Right lobe of liver (tissue), 6 donors: ENCODE measurements around the gene SHMT2. TPM values are rescaled to one million over a fixed set of nuclear protein-coding genes. Genes with fewer than 3 reads are reported as not detected.

ENCODE experiments used
- ATAC-seq, 4 donors: fragments of 200-7000 bp; cut with Tn5 transposase; one replicate each; pipeline ENCODE4 v1.9.1; 2020; ENCODE audit warnings: mild to moderate bottlenecking in 4 of 4, moderate library complexity in 4 of 4
- DNase-seq, 3 donors: peaks; one replicate each; pipeline ENCODE4 v3.0.0-alpha.2; 2020
- H3K27ac ChIP-seq, 3 donors: fragments of 200-600 bp; one replicate each; pipeline ENCODE4 v1.8.0; 2022
- H3K27me3 ChIP-seq, 2 donors: fragments of 200-600 bp; one replicate each; pipeline ENCODE4 v1.8.0; 2022
- H3K36me3 ChIP-seq, 4 donors: fragments of 200-600 bp; sonication (generic) in 1 of 4; one replicate each; pipeline versions ENCODE4 v1.5.1 to v1.8.0; 2017 to 2022; ENCODE audit warnings: control low read depth in 1 of 4
- H3K4me1 ChIP-seq, 4 donors: fragments of 200-600 bp; sonication (generic) in 1 of 4; one replicate each; pipeline versions ENCODE4 v1.5.1 to v1.8.0; 2017 to 2022; ENCODE audit warnings: control low read depth in 1 of 4
- H3K4me3 ChIP-seq, 3 donors: fragments of 200-600 bp; one replicate each; pipeline ENCODE4 v1.8.0; 2022
- H3K9me3 ChIP-seq, 4 donors: fragments of 200-600 bp; sonication (generic) in 1 of 4; one replicate each; pipeline versions ENCODE4 v1.5.1 to v1.8.0; 2017 to 2022; ENCODE audit warnings: control low read depth in 1 of 4
- CTCF ChIP-seq, 4 donors: fragments of 200-600 bp in 3 of 4; fragments of 450-650 bp in 1 of 4; IDR thresholded peaks; one replicate each; pipeline versions ENCODE4 v1.5.1 to v1.8.0; 2016 to 2022; ENCODE audit warnings: antibody characterized with exemption in 4 of 4, mild to moderate bottlenecking in 2 of 4
- POLR2A ChIP-seq: fragments of 450-650 bp; IDR thresholded peaks from one replicate; pipeline ENCODE4 v1.6.1; 2017; ENCODE audit warnings: antibody characterized with exemption, mild to moderate bottlenecking
- whole genome bisulfite sequencing: methylation state at CpG from one replicate; pipeline ENCODE4 v1.1.6; 2018; ENCODE audit warnings: low coverage, low lambda C conversion rate; ENCODE audit not compliant: insufficient coverage; ENCODE audit errors: missing lambda C conversion rate; 5-methylcytosine and 5-hydroxymethylcytosine counted together
- intact Hi-C, 2 donors: fragments of 100-400 bp; cut with DNase I; formaldehyde crosslinking; loops; one replicate each; pipeline versions ENCODE4 v1.11.2 to v1.14.1; 2022
- total RNA-seq, 6 experiments: library from RNA; depleted of rRNA in 2 of 6; stranded (reverse); fragments of >200 nt in 2 of 6; fragmentation: NEBNext Ultra II Directional in 3 of 6; extraction: Animal tissue kit (Norgen Biotek cat#: 25700) in 3 of 6; gene quantifications; one replicate each; pipeline versions ENCODE4 v1.1.0 to v1.2.4, GENCODE V29; 2016 to 2023
- donor health status: DM: no; HTN: yes; CAD: no.
- donor health status: DM: no; HTN: no; CAD: no.
- donor health status: DM: no; HTN: no; CAD: no.
- donor health status: DM: no; HTN: yes; CAD: no.
- donor health status: DM: no; HTN: yes; CAD: no.

The SHMT2 gene
- total RNA-seq, 6 experiments from 2014 or later, result 157 to 228 (median 194) TPM

GRCh38 chr12:57213763-57214397 is 15.6 kb upstream of the SHMT2 start:
- ATAC-seq, result peak in 1 of 4 donors; percentile 0
- Histone ChIP-seq H3K36me3 (peaks cover 0 to 41% (median 19%) of the 10 kb centered on the region in 4 donors), H3K27ac (no peak overlapping the region), H3K27me3 (peaks cover 0 to 7% of the 10 kb centered on the region in 2 donors), H3K9me3 (no peaks in the 10 kb centered on the region), H3K4me3 (no peak overlapping the region), H3K4me1 (peaks cover 0 to 14% (median 0%) of the 10 kb centered on the region in 4 donors)
- 69% methylated on average over 3 of the region's 4 CpGs for WGBS
- intact Hi-C loops, result no loop called here
- TF ChIP-seq CTCF (IDR thresholded peaks at IDR 0.05) (no peak), POLR2A (no peak)
- DNase-seq, result no peak

GRCh38 chr12:57214398-57214781 is 15.1 kb upstream of the SHMT2 start:
- DNase-seq (peak in 1 of 3 donors; percentile 59), ATAC-seq (peak; percentile 51 to 61 (median 53))
- H3K9me3 ChIP-seq, result no peaks in the 10 kb centered on the region
- peak; percentile 47 to 64 (median 58) for TF ChIP-seq CTCF (IDR thresholded peaks at IDR 0.05)
- TF ChIP-seq POLR2A, result no peak
- no peak overlapping the region for H3K27ac ChIP-seq
- 6% methylated on average over 13 of the region's 14 CpGs for WGBS
- intact Hi-C loops, result no loop called here
- peaks cover 0 to 14% (median 0%) of the 10 kb centered on the region in 4 donors for H3K4me1 ChIP-seq
- H3K27me3 ChIP-seq, result peaks cover 0 to 7% of the 10 kb centered on the region in 2 donors
- H3K36me3 ChIP-seq, result peaks cover 0 to 36% (median 15%) of the 10 kb centered on the region in 4 donors
- no peak overlapping the region for H3K4me3 ChIP-seq

GRCh38 chr12:57215065-57215464 is 14.4 kb upstream of the SHMT2 start:
- intact Hi-C loops, result no loop called here
- DNase-seq (no peak), ATAC-seq (peak in 1 of 4 donors; percentile 1)
- H3K9me3 ChIP-seq, result no peaks in the 10 kb centered on the region
- no peak overlapping the region for H3K4me3 ChIP-seq
- H3K27me3 ChIP-seq, result peaks cover 0 to 7% of the 10 kb centered on the region in 2 donors
- no peak for TF ChIP-seq POLR2A
- no peak for TF ChIP-seq CTCF (IDR thresholded peaks at IDR 0.05)
- H3K27ac ChIP-seq, result no peak overlapping the region
- peaks cover 0 to 14% (median 0%) of the 10 kb centered on the region in 4 donors for H3K4me1 ChIP-seq
- H3K36me3 ChIP-seq, result peaks cover 0 to 29% (median 10%) of the 10 kb centered on the region in 4 donors
- 20% methylated on average over 7 of the region's 11 CpGs for WGBS

GRCh38 chr12:57215668-57216013 is 13.9 kb upstream of the SHMT2 start:
- intact Hi-C loops, result no loop called here
- no peaks in the 10 kb centered on the region for H3K9me3 ChIP-seq
- no peak for DNase-seq
- no peak for TF ChIP-seq POLR2A
- no peak for TF ChIP-seq CTCF (IDR thresholded peaks at IDR 0.05)
- 25% methylated on average over 5 of the region's 7 CpGs for WGBS
- no peak overlapping the region for H3K4me3 ChIP-seq
- peak in 2 of 4 donors; percentile 4 to 9 for ATAC-seq
- H3K36me3 ChIP-seq, result peaks cover 0 to 23% (median 8%) of the 10 kb centered on the region in 4 donors
- H3K27ac ChIP-seq, result no peak overlapping the region
- H3K27me3 ChIP-seq, result peaks cover 0 to 7% of the 10 kb centered on the region in 2 donors
- peaks cover 0 to 14% (median 0%) of the 10 kb centered on the region in 4 donors for H3K4me1 ChIP-seq
